T-helper 2 cell treated with Interferon-gamma antibody and Interleukin-4, amounts not matched to agents 5 μg/mL and 100 μg/mL, for 36 hours (primary cell): ENCODE results near the gene TH.

Experiments
- DNase-seq: peaks from one replicate; pipeline ENCODE4 v3.0.0; 2021; ENCODE audit warnings: low spot score
- H3K27ac Mint-ChIP-seq: one replicate; pipeline ENCODE4 v1.8.0; 2021; ENCODE audit warnings: mild to moderate bottlenecking, mixed read lengths
- H3K27me3 Mint-ChIP-seq: one replicate; pipeline ENCODE4 v1.8.0; 2021; ENCODE audit warnings: low read depth, mixed read lengths
- H3K36me3 Mint-ChIP-seq: one replicate; pipeline ENCODE4 v1.8.0; 2021; ENCODE audit warnings: low read depth, mixed read lengths
- H3K4me1 Mint-ChIP-seq: one replicate; pipeline ENCODE4 v1.8.0; 2021; ENCODE audit warnings: low read depth, mixed read lengths
- H3K4me3 Mint-ChIP-seq: one replicate; pipeline ENCODE4 v1.8.0; 2022; ENCODE audit warnings: mild to moderate bottlenecking, moderate library complexity, mixed read lengths
- H3K9me3 Mint-ChIP-seq: one replicate; pipeline ENCODE4 v1.8.0; 2021; ENCODE audit warnings: mixed read lengths

The TH gene

GRCh38 chr11:2169626-2170570 lies 1.7 kb downstream of the TH start:
- Mint-ChIP-seq H3K9me3 (no peaks in the 10 kb centered on the region), H3K4me1 (no peaks in the 10 kb centered on the region)

DNA sequence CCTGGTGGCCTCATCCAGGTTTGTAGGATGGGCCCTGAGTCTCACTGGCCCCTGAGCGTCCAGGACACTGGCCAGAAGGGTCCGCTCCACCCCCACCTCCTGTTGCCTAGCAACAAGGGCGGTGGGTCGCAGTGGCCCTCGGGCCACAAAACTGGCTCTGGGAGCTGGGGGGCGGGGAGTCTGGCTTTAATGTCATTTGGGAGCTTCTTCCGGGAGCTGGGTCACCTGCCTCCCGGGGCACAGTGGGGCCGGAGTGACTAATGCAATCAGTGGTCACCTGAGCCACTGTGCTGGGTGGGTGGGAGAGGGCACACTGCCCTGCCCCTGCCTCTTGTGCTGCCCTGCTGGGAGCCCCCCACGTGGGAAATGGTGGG lies 2.6 kb downstream of the TH start:
- H3K4me3 Mint-ChIP-seq = no peak overlapping the region
- H3K9me3 Mint-ChIP-seq = no peaks in the 10 kb centered on the region

More at GRCh38 chr11:2169626-2170570, 1.7 kb downstream of the TH start:
- no peak for DNase-seq
- Mint-ChIP-seq H3K27me3 (no peaks in the 10 kb centered on the region), H3K4me3 (no peak overlapping the region), H3K36me3 (no peaks in the 10 kb centered on the region), H3K27ac (no peak overlapping the region)

DNA sequence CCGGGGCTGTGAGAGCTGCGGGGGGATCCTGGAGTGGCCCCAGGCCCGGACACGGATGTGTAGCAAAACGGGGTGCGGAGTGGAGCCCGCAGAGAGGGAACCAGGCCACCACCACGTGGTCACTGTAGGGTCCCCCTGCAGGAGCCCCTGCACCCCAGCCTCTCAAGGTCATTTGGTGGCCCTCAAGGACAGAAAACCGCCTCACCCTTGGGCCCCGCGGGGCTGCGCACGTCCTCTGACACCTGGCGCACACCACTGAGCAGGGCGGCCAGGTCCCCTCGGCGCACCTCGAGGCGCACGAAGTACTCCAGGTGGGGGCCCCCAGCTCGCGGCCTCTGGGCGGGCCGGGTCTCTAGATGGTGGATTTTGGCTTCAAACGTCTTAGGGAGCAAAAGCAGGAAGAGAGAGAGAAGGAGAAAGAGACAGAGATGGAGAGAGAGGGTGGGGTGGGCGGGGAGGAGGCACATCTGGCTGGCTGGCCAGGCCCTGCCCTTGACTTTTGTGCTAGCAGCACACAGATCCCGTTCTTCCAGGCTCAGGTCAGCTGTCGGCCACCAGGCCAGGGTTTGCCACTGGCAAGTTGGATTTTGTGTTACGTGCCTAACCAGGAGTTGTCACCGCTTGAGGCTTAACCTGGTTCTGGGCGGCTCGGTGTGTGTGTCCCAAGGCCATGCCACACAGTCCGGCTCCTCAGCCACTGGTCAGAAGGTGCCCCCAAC lies 3.2 kb downstream of the TH start:
- Mint-ChIP-seq H3K4me1 (no peaks in the 10 kb centered on the region), H3K36me3 (no peaks in the 10 kb centered on the region), H3K4me3 (no peak overlapping the region), H3K27ac (no peak overlapping the region), H3K27me3 (no peaks in the 10 kb centered on the region), H3K9me3 (no peaks in the 10 kb centered on the region)
- no peak for DNase-seq

More for the DNA sequence above, 2.6 kb downstream of the TH start:
- Mint-ChIP-seq H3K27ac (no peak overlapping the region), H3K27me3 (no peaks in the 10 kb centered on the region), H3K4me1 (no peaks in the 10 kb centered on the region), H3K36me3 (no peaks in the 10 kb centered on the region)
- no peak for DNase-seq

GRCh38 chr11:2167141-2168045 lies 4.2 kb downstream of the TH start:
- DNase-seq = no peak
- no peak overlapping the region for H3K4me3 Mint-ChIP-seq
- no peaks in the 10 kb centered on the region for H3K27me3 Mint-ChIP-seq

GRCh38 chr11:2166091-2166851 lies 5.3 kb downstream of the TH start:
- DNase-seq = no peak

More at GRCh38 chr11:2167141-2168045, 4.2 kb downstream of the TH start:
- Mint-ChIP-seq H3K9me3 (no peaks in the 10 kb centered on the region), H3K27ac (no peak overlapping the region), H3K36me3 (no peaks in the 10 kb centered on the region), H3K4me1 (no peaks in the 10 kb centered on the region)

GRCh38 chr11:2165571-2165970 lies 6.0 kb downstream of the TH start:
- Mint-ChIP-seq H3K4me3 (no peak overlapping the region), H3K9me3 (no peaks in the 10 kb centered on the region), H3K36me3 (no peaks in the 10 kb centered on the region), H3K27me3 (no peaks in the 10 kb centered on the region), H3K4me1 (no peaks in the 10 kb centered on the region), H3K27ac (no peak overlapping the region)
- no peak for DNase-seq

More at GRCh38 chr11:2166091-2166851, 5.3 kb downstream of the TH start:
- Mint-ChIP-seq H3K4me1 (no peaks in the 10 kb centered on the region), H3K27ac (no peak overlapping the region), H3K4me3 (no peak overlapping the region), H3K27me3 (no peaks in the 10 kb centered on the region), H3K36me3 (no peaks in the 10 kb centered on the region), H3K9me3 (no peaks in the 10 kb centered on the region)

- Mint-ChIP-seq H3K4me1 (no peaks in the 10 kb centered on the region), H3K27ac (no peak overlapping the region), H3K36me3 (no peaks in the 10 kb centered on the region), H3K4me3 (no peak overlapping the region), H3K9me3 (no peaks in the 10 kb centered on the region), H3K27me3 (no peaks in the 10 kb centered on the region)
- DNase-seq = no peak
Observed at GRCh38 chr11:2164861-2165555, 6.6 kb downstream of the TH start.

GRCh38 chr11:2164081-2164480 lies 7.5 kb downstream of the TH start:
- no peaks in the 10 kb centered on the region for H3K27me3 Mint-ChIP-seq
- H3K36me3 Mint-ChIP-seq = no peaks in the 10 kb centered on the region
- no peaks in the 10 kb centered on the region for H3K9me3 Mint-ChIP-seq
- no peak for DNase-seq
- no peak overlapping the region for H3K27ac Mint-ChIP-seq
- H3K4me3 Mint-ChIP-seq = no peak overlapping the region
- no peaks in the 10 kb centered on the region for H3K4me1 Mint-ChIP-seq

GRCh38 chr11:2163428-2163978 lies 8.1 kb downstream of the TH start:
- H3K27ac Mint-ChIP-seq = no peak overlapping the region
- no peaks in the 10 kb centered on the region for H3K9me3 Mint-ChIP-seq

DNA sequence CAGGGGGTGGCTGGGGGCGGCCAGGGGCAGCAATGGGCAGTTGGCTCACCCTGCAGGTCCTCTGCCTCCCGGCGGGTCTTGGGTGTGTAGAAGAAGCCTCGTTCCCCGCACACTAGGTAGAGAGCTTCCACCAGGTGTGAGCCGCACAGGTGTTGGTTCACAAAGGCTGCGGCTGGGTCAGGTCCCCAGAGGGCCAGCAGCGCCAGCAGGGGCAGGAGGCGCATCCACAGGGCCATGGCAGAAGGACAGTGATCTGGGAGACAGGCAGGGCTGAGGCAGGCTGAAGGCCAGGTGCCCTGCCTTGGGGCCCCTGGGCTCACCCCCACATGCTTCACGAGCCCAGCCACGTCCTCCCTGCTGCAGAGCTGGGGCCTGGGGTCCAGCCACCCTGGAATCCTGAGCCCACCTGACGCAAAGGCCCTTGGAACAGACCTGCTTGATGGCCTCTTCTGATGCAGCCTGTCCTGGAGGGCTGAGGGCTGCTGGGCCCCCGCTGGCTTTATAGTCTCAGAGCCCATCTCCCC lies 10.8 kb downstream of the TH start, which contains the start of gene INS:
INS (minus strand) TSS at position 474 of the 524 bp plus-strand sequence; CDS start at position 236, 238 bp downstream.
- Mint-ChIP-seq H3K4me3 (no peak within 1 kb of the TSS), H3K9me3 (no peaks in the 10 kb centered on the region), H3K27ac (no peak within 1 kb of the TSS), H3K27me3 (no peaks in the 10 kb centered on the region), H3K36me3 (no peaks in the 10 kb centered on the region), H3K4me1 (no peaks in the 10 kb centered on the region)
- no peak for DNase-seq

More at GRCh38 chr11:2163428-2163978, 8.1 kb downstream of the TH start:
- Mint-ChIP-seq H3K27me3 (no peaks in the 10 kb centered on the region), H3K36me3 (no peaks in the 10 kb centered on the region), H3K4me3 (no peak overlapping the region), H3K4me1 (no peaks in the 10 kb centered on the region)
- no peak for DNase-seq

DNA sequence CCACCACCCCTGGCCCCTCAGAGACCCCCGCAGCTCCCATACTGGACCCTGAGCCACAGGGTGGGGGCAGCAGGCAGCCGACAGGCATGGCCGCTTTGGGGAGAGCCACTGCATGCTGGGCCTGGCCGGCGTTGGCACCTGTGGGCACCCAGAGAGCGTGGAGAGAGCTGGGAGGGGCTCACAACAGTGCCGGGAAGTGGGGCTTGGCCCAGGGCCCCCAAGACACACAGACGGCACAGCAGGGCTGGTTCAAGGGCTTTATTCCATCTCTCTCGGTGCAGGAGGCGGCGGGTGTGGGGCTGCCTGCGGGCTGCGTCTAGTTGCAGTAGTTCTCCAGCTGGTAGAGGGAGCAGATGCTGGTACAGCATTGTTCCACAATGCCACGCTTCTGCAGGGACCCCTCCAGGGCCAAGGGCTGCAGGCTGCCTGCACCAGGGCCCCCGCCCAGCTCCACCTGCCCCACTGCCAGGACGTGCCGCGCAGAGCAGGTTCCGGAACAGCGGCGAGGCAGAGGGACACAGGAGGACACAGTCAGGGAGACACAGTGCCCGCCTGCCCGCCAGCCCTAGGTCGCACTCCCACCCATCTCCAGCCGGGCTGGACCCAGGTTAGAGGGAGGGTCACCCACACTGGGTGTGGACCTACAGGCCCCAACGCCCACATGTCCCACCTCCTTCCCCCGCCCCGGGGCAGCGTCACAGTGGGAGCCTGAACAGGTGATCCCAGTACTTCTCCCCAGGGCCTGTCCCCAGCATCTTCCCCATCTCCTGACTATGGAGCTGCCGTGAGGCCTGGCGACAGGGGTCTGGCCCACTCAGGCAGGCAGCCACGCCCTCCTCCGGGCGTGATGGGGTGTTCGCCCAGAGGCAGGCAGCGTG lies 11.8 kb downstream of the TH start:
- no peak overlapping the region for H3K27ac Mint-ChIP-seq
- no peaks in the 10 kb centered on the region for H3K36me3 Mint-ChIP-seq
- no peak for DNase-seq
- H3K4me1 Mint-ChIP-seq = no peaks in the 10 kb centered on the region
- H3K27me3 Mint-ChIP-seq = no peaks in the 10 kb centered on the region
- H3K9me3 Mint-ChIP-seq = no peaks in the 10 kb centered on the region
- no peak overlapping the region for H3K4me3 Mint-ChIP-seq
